Measurements from ENCODE around the gene SLC37A1.

Gene SLC37A1

DNA sequence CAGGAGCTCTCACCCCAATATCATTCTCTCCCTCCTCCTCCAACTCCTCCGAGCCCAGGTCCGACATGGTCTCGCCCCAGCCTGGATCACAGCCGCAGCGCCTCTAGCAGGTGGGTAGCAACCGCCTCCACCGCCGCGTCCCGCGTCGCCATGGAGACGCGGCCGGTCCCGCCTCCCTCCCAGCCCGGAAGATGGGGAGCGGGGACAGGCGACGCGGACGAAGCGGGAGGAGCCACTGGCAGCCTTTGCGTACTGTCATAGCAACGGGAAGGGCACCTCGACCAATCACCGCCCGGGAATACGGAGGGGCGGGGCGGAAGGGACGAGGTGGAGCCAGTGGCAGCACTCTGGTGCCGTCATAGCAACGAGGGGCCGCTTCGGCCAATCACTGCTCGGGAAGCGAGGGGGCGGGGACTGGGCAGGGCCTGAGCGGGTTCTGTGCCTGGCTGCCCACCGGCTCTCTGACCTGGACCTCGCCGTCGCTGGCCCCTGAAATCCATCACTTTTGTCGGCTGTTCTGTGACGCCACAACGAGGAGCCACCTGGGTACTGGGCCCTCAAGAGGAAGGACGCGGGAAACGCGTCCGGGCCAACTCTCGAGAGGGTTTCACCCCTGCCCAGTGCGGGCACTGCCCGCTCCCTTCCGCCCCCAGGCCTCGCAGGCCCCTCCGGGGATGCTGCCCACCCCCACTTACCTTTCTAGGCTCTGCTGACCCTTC is 17.4 kb upstream of the SLC37A1 start, which contains the start of gene RSPH1:
Gene RSPH1 (minus strand): TSS at position 105 of the 719 bp plus-strand sequence. CDS start 38 bp downstream, at position 67.
- Histone ChIP-seq H3K4me1 (ENCODE audit: insufficient read depth, low read length) (peaks cover 11% of the 10 kb centered on the region), H3K36me3 (ENCODE audit: insufficient read depth, low read length) (no peaks in the 10 kb centered on the region), H3K9me3 (ENCODE audit: low read length) (no peaks in the 10 kb centered on the region), H3K9ac (ENCODE audit: low read length) (peak within 1 kb of the TSS; percentile 92), H3K27me3 (ENCODE audit: control insufficient read depth in 1 of 2, insufficient read depth in 2 of 2, low read length in 2 of 2) (no peaks in the 10 kb centered on the region), H3K4me3 (ENCODE audit: low read depth in 1 of 2, low read length in 2 of 2) (peak within 1 kb of the TSS; percentile 63 to 82), H3K27ac (ENCODE audit: low read depth, low read length) (peak within 1 kb of the TSS; percentile 71)

GRCh38 chr21:42496839-42497202 is 16.8 kb upstream of the SLC37A1 start:
- H3K27me3 ChIP-seq (ENCODE audit: control insufficient read depth in 1 of 2, insufficient read depth in 2 of 2, low read length in 2 of 2) = no peaks in the 10 kb centered on the region
- peak overlapping the region; percentile 92 for H3K9ac ChIP-seq (ENCODE audit: low read length)
- H3K9me3 ChIP-seq (ENCODE audit: low read length) = no peaks in the 10 kb centered on the region
- H3K4me3 ChIP-seq (ENCODE audit: low read depth in 1 of 2, low read length in 2 of 2) = peak overlapping the region; percentile 63 to 82
- H3K4me1 ChIP-seq (ENCODE audit: insufficient read depth, low read length) = peaks cover 11% of the 10 kb centered on the region
- H3K36me3 ChIP-seq (ENCODE audit: insufficient read depth, low read length) = no peaks in the 10 kb centered on the region
- peak overlapping the region; percentile 45 for H3K27ac ChIP-seq (ENCODE audit: low read depth, low read length)

- H3K4me1 ChIP-seq (ENCODE audit: insufficient read depth, low read length) = peaks cover 11% of the 10 kb centered on the region
- H3K9ac ChIP-seq (ENCODE audit: low read length) = no peak overlapping the region
- H3K27ac ChIP-seq (ENCODE audit: low read depth, low read length) = no peak overlapping the region
- H3K4me3 ChIP-seq (ENCODE audit: low read depth in 1 of 2, low read length in 2 of 2) = no peak overlapping the region
- H3K36me3 ChIP-seq (ENCODE audit: insufficient read depth, low read length) = no peaks in the 10 kb centered on the region
- H3K9me3 ChIP-seq (ENCODE audit: low read length) = no peaks in the 10 kb centered on the region
- no peaks in the 10 kb centered on the region for H3K27me3 ChIP-seq (ENCODE audit: control insufficient read depth in 1 of 2, insufficient read depth in 2 of 2, low read length in 2 of 2)
These were observed 15.6 kb upstream of the SLC37A1 start for GRCh38 chr21:42498012-42498411.

DNA sequence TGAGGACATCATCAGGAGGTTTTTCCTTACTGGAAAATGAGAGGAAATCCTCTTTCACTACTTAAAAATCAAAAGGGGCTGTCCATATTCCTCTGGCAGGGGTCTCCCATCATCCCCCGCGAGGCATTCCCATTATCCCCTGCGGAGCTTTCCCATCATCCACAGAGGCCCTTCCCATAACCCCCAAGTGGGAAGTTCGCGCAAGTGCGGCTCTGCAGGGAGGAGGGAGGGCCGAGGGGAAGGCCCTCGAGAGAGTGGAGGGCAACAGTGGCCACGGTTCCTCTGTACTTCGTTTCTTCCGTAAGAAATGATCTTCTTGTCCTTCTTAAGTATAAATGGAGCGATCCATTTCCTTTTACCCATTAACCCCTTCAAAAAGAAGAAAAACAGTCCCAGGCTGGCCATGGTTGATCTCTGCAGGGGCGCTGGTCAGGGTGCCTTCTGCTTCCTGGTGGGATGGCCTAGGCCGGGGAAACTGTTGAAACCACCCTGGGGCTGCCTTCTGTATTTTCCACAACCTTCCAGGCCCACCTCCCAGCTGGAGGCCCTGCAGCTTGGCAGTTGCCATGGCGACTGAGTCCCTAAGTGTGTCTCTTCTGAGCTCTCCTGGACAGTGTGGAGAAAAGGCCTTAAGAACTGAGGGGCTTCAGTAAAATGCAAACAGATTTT is 14.1 kb upstream of the SLC37A1 start:
- H3K9me3 ChIP-seq (ENCODE audit: low read length) = no peaks in the 10 kb centered on the region
- H3K9ac ChIP-seq (ENCODE audit: low read length) = no peak overlapping the region
- peaks cover 11% of the 10 kb centered on the region for H3K4me1 ChIP-seq (ENCODE audit: insufficient read depth, low read length)
- H3K27ac ChIP-seq (ENCODE audit: low read depth, low read length) = no peak overlapping the region
- H3K27me3 ChIP-seq (ENCODE audit: control insufficient read depth in 1 of 2, insufficient read depth in 2 of 2, low read length in 2 of 2) = no peaks in the 10 kb centered on the region
- no peak overlapping the region for H3K4me3 ChIP-seq (ENCODE audit: low read depth in 1 of 2, low read length in 2 of 2)
- no peaks in the 10 kb centered on the region for H3K36me3 ChIP-seq (ENCODE audit: insufficient read depth, low read length)

- no peak overlapping the region for H3K9ac ChIP-seq (ENCODE audit: low read length)
- no peaks in the 10 kb centered on the region for H3K36me3 ChIP-seq (ENCODE audit: insufficient read depth, low read length)
- peaks cover 11% of the 10 kb centered on the region for H3K4me1 ChIP-seq (ENCODE audit: insufficient read depth, low read length)
- no peaks in the 10 kb centered on the region for H3K27me3 ChIP-seq (ENCODE audit: control insufficient read depth in 1 of 2, insufficient read depth in 2 of 2, low read length in 2 of 2)
- no peaks in the 10 kb centered on the region for H3K9me3 ChIP-seq (ENCODE audit: low read length)
- H3K4me3 ChIP-seq (ENCODE audit: low read depth in 1 of 2, low read length in 2 of 2) = no peak overlapping the region
- no peak overlapping the region for H3K27ac ChIP-seq (ENCODE audit: low read depth, low read length)
These were observed 13.4 kb upstream of the SLC37A1 start for GRCh38 chr21:42500225-42500624.

GRCh38 chr21:42500736-42501135 is 12.9 kb upstream of the SLC37A1 start:
- no peaks in the 10 kb centered on the region for H3K36me3 ChIP-seq (ENCODE audit: insufficient read depth, low read length)
- H3K9me3 ChIP-seq (ENCODE audit: low read length) = no peaks in the 10 kb centered on the region
- no peak overlapping the region for H3K9ac ChIP-seq (ENCODE audit: low read length)
- H3K27me3 ChIP-seq (ENCODE audit: control insufficient read depth in 1 of 2, insufficient read depth in 2 of 2, low read length in 2 of 2) = no peaks in the 10 kb centered on the region
- no peak overlapping the region for H3K27ac ChIP-seq (ENCODE audit: low read depth, low read length)
- peaks cover 6% of the 10 kb centered on the region for H3K4me1 ChIP-seq (ENCODE audit: insufficient read depth, low read length)
- H3K4me3 ChIP-seq (ENCODE audit: low read depth in 1 of 2, low read length in 2 of 2) = no peak overlapping the region

- Histone ChIP-seq H3K27ac (ENCODE audit: low read depth, low read length) (no peak overlapping the region), H3K27me3 (ENCODE audit: control insufficient read depth in 1 of 2, insufficient read depth in 2 of 2, low read length in 2 of 2) (no peaks in the 10 kb centered on the region), H3K9me3 (ENCODE audit: low read length) (no peaks in the 10 kb centered on the region), H3K4me1 (ENCODE audit: insufficient read depth, low read length) (no peaks in the 10 kb centered on the region), H3K36me3 (ENCODE audit: insufficient read depth, low read length) (no peaks in the 10 kb centered on the region), H3K4me3 (ENCODE audit: low read depth in 1 of 2, low read length in 2 of 2) (no peak overlapping the region), H3K9ac (ENCODE audit: low read length) (no peak overlapping the region)
These were observed 9.9 kb upstream of the SLC37A1 start for GRCh38 chr21:42503711-42504110.

DNA sequence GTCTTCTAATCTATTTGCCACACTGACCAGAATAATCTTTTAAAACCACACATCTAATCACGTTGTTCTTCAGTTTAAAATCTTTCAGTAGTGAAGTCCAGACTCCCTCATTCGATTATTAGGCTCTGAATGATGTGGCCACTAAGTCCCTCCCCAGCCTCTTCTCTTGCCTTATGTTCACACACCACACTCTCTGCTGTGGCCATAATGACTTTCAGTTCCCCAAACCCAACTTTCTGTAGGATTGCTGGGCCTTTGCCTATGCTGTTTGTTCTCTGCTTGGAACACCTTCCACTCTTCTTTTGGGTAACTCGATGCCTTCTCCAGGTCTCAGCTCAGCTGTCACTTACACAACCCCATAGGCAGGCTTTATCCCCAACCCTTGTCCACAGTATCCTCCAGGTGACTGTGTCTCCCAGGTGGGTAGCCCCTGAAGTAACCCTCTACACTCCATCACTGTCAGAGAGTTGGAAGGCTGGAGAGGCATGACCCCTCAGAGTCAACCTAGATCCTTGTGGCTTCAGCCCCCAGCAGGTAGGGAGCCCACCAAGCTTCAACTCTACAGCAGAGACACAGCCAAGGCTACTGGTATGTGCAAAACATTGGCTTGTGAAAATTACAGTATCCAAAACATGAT is 8.4 kb upstream of the SLC37A1 start:
- Histone ChIP-seq H3K9ac (ENCODE audit: low read length) (no peak overlapping the region), H3K9me3 (ENCODE audit: low read length) (no peaks in the 10 kb centered on the region), H3K4me3 (ENCODE audit: low read depth in 1 of 2, low read length in 2 of 2) (no peak overlapping the region), H3K36me3 (ENCODE audit: insufficient read depth, low read length) (no peaks in the 10 kb centered on the region), H3K27ac (ENCODE audit: low read depth, low read length) (no peak overlapping the region), H3K4me1 (ENCODE audit: insufficient read depth, low read length) (no peaks in the 10 kb centered on the region), H3K27me3 (ENCODE audit: control insufficient read depth in 1 of 2, insufficient read depth in 2 of 2, low read length in 2 of 2) (no peaks in the 10 kb centered on the region)

GRCh38 chr21:42507418-42507817 is 6.2 kb upstream of the SLC37A1 start:
- Histone ChIP-seq H3K36me3 (ENCODE audit: insufficient read depth, low read length) (no peaks in the 10 kb centered on the region), H3K27ac (ENCODE audit: low read depth, low read length) (no peak overlapping the region), H3K4me3 (ENCODE audit: low read depth in 1 of 2, low read length in 2 of 2) (no peak overlapping the region), H3K9me3 (ENCODE audit: low read length) (no peaks in the 10 kb centered on the region), H3K9ac (ENCODE audit: low read length) (no peak overlapping the region), H3K27me3 (ENCODE audit: control insufficient read depth in 1 of 2, insufficient read depth in 2 of 2, low read length in 2 of 2) (no peaks in the 10 kb centered on the region), H3K4me1 (ENCODE audit: insufficient read depth, low read length) (no peaks in the 10 kb centered on the region)

GRCh38 chr21:42508371-42508770 is 5.3 kb upstream of the SLC37A1 start:
- Histone ChIP-seq H3K4me3 (ENCODE audit: low read depth in 1 of 2, low read length in 2 of 2) (no peak overlapping the region), H3K27ac (ENCODE audit: low read depth, low read length) (no peak overlapping the region), H3K9me3 (ENCODE audit: low read length) (no peaks in the 10 kb centered on the region), H3K4me1 (ENCODE audit: insufficient read depth, low read length) (no peaks in the 10 kb centered on the region), H3K27me3 (ENCODE audit: control insufficient read depth in 1 of 2, insufficient read depth in 2 of 2, low read length in 2 of 2) (no peaks in the 10 kb centered on the region), H3K36me3 (ENCODE audit: insufficient read depth, low read length) (no peaks in the 10 kb centered on the region), H3K9ac (ENCODE audit: low read length) (no peak overlapping the region)

DNA sequence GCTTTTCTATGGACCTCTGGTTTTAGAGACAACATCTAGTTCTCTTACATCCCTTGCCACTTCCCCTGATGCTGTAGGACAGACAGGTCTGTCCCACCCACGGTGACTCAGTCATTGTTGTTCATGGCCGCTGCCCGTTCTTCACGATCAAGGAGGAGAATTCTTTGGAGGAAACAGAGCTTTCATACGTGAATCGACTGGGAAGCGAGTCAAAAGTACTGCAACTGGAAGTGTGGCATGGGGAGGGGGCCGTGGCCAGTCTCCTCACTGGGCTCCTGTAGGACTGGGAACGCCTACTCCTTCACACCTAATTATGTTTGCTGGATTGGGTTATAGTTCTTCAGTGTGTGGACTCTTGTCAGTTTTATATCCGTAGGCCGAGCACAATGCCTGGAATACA is 4.4 kb upstream of the SLC37A1 start:
- Histone ChIP-seq H3K9me3 (ENCODE audit: low read length) (no peaks in the 10 kb centered on the region), H3K27ac (ENCODE audit: low read depth, low read length) (no peak overlapping the region), H3K4me3 (ENCODE audit: low read depth in 1 of 2, low read length in 2 of 2) (no peak overlapping the region), H3K9ac (ENCODE audit: low read length) (no peak overlapping the region), H3K4me1 (ENCODE audit: insufficient read depth, low read length) (no peaks in the 10 kb centered on the region), H3K27me3 (ENCODE audit: control insufficient read depth in 1 of 2, insufficient read depth in 2 of 2, low read length in 2 of 2) (no peaks in the 10 kb centered on the region), H3K36me3 (ENCODE audit: insufficient read depth, low read length) (no peaks in the 10 kb centered on the region)

Data from muscle layer of colon (tissue), 2 donors.